Measurements from ENCODE around the gene ACKR1.

Gene ACKR1, protein sequence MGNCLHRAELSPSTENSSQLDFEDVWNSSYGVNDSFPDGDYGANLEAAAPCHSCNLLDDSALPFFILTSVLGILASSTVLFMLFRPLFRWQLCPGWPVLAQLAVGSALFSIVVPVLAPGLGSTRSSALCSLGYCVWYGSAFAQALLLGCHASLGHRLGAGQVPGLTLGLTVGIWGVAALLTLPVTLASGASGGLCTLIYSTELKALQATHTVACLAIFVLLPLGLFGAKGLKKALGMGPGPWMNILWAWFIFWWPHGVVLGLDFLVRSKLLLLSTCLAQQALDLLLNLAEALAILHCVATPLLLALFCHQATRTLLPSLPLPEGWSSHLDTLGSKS

DNA sequence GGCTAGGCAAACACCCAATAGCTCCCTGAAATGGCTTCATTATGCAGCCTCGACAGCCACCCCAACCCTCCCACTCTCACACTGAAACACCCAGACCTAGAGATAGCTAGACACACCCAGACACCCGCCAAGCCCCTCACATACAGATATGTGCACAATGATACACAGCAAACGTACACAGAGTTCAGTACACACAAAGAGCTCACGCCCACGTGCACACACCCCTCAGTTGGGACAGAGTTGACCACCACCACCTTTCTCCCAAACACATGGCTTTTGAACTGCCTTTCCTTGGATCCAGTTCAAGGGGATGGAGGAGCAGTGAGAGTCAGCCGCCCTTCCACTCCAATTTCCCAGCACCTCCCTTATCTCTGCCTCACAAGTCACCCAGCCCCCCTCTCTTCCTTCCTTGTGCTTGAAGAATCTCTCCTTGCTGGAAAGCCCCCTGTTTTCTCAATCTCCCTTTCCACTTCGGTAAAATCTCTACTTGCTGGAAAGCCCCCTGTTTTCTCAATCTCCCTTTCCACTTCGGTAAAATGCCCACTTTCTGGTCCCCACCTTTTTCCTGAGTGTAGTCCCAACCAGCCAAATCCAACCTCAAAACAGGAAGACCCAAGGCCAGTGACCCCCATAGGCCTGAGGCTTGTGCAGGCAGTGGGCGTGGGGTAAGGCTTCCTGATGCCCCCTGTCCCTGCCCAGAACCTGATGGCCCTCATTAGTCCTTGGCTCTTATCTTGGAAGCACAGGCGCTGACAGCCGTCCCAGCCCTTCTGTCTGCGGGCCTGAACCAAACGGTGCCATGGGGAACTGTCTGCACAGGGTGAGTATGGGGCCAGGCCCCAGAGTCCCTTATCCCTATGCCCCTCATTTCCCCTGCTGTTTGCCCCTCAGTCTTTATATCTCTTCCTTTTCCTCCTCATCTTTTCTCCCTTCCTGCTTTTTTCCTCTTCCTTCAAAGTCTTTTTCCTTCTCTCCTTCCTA, at the start of gene ACKR1:
ACKR1 (plus strand) TSS at position 715 of the 981 bp plus-strand sequence; CDS start at position 800, 85 bp downstream.
- no peaks in the 10 kb centered on the region for H3K4me1 ChIP-seq (ENCODE audit: control insufficient read depth, insufficient read depth, low read length)
- no peaks in the 10 kb centered on the region for H3K9me3 ChIP-seq (ENCODE audit: control insufficient read depth, low read length)
- peaks cover 6% of the 10 kb centered on the region for H3K36me3 ChIP-seq (ENCODE audit: control insufficient read depth, insufficient read depth, low read length, severe bottlenecking)
- H3K9ac ChIP-seq (ENCODE audit: low read length), result no peak within 1 kb of the TSS
- no peak within 1 kb of the TSS for H3K4me3 ChIP-seq (ENCODE audit: low read length)
- peaks cover 58% of the 10 kb centered on the region for H3K27me3 ChIP-seq (replicated peaks; ENCODE audit: control insufficient read depth, insufficient read depth, low read length)
- DNase-seq (ENCODE audit: low read depth), result no peak

DNA sequence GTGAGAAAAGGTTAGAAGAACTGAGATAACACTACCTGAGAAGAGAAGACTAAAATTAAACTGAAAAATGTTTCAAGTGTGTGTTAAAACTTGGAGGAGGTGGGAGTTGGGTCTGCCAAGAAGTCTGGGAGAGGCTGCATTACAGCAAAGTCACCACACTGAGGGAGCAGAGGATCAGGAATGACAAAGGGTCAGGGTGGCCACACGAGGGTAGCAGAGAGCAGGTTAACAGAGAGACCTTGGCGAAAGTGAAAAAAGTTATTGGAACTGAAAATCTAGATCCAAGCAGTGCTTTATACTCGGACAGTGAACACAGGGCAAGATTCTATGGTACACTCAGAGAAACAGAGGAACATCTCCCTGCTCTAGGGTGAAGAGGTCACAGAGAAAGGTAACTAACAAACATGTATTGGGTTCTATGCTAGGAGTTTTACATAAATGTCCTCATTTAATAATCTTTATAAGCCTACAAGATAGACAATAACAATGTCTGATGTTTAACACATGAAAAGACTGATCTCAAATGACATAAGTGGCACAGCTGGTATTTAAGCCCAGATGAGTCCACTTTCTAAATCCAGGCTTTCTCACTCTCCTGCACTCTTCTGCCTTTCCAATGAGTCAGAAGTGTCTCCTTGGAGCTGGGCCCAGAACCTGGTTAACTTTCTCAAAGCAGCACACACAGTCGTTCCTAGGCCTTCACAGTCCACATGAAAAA, 43.5 kb upstream of the ACKR1 start:
- peak; percentile 92 for DNase-seq (ENCODE audit: low read depth)
- H3K9ac ChIP-seq (ENCODE audit: low read length), result peak overlapping the region; percentile 47
- peak overlapping the region; percentile 48 for H3K4me3 ChIP-seq (ENCODE audit: low read length)
- no peaks in the 10 kb centered on the region for H3K36me3 ChIP-seq (ENCODE audit: control insufficient read depth, insufficient read depth, low read length, severe bottlenecking)
- H3K4me1 ChIP-seq (ENCODE audit: control insufficient read depth, insufficient read depth, low read length), result peaks cover 9% of the 10 kb centered on the region
- H3K27me3 ChIP-seq (replicated peaks; ENCODE audit: control insufficient read depth, insufficient read depth, low read length), result peaks cover 33% of the 10 kb centered on the region
- H3K9me3 ChIP-seq (ENCODE audit: control insufficient read depth, low read length), result no peaks in the 10 kb centered on the region

GRCh38 chr1:159161719-159162026, 43.0 kb upstream of the ACKR1 start:
- Histone ChIP-seq H3K4me3 (ENCODE audit: low read length) (no peak overlapping the region), H3K9me3 (ENCODE audit: control insufficient read depth, low read length) (no peaks in the 10 kb centered on the region), H3K36me3 (ENCODE audit: control insufficient read depth, insufficient read depth, low read length, severe bottlenecking) (no peaks in the 10 kb centered on the region), H3K4me1 (ENCODE audit: control insufficient read depth, insufficient read depth, low read length) (peaks cover 9% of the 10 kb centered on the region), H3K27me3 (replicated peaks; ENCODE audit: control insufficient read depth, insufficient read depth, low read length) (peaks cover 31% of the 10 kb centered on the region), H3K9ac (ENCODE audit: low read length) (peak overlapping the region; percentile 47)
- DNase-seq (ENCODE audit: low read depth), result no peak

DNA sequence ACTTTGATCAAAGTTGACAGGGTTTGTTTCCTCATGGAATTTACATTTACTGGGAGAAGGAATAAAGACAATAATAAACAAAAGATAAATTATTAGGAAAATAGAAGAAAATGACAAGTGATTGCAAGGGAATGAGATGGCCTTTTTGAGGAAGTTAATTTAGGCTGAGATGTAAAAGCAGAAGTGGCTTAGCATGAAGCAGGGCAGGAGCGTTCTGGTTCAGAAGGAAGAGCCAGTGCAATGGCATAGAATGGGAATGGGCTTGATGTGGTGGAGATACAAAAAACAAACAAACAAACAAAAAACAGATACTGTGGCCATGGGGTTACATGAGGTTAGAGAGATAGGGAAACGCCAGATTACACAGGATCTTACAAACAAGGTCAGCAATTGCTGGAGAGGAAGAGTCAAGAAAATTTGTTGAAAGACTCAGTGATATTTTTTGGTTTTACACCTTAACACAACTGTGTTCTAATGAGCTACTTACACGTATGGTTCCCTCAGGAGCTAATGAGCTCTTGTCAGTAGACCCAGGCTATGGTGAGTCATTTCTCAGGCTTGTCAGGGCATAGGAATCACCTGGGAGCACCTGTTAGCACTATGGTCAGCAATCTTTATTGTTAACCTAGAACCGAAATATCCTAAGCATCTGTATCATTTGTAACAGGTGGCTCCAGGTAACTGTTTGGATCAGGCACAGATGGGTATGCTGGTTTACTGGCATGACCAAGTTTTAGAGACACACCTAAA, 42.0 kb upstream of the ACKR1 start:
- Histone ChIP-seq H3K9me3 (ENCODE audit: control insufficient read depth, low read length) (no peaks in the 10 kb centered on the region), H3K36me3 (ENCODE audit: control insufficient read depth, insufficient read depth, low read length, severe bottlenecking) (no peaks in the 10 kb centered on the region), H3K4me1 (ENCODE audit: control insufficient read depth, insufficient read depth, low read length) (peaks cover 9% of the 10 kb centered on the region), H3K4me3 (ENCODE audit: low read length) (no peak overlapping the region), H3K27me3 (replicated peaks; ENCODE audit: control insufficient read depth, insufficient read depth, low read length) (peaks cover 24% of the 10 kb centered on the region), H3K9ac (ENCODE audit: low read length) (no peak overlapping the region)
- DNase-seq (ENCODE audit: low read depth), result no peak

- Histone ChIP-seq H3K4me3 (ENCODE audit: low read length) (no peak overlapping the region), H3K36me3 (ENCODE audit: control insufficient read depth, insufficient read depth, low read length, severe bottlenecking) (no peaks in the 10 kb centered on the region), H3K9ac (ENCODE audit: low read length) (no peak overlapping the region), H3K27me3 (replicated peaks; ENCODE audit: control insufficient read depth, insufficient read depth, low read length) (peaks cover 31% of the 10 kb centered on the region), H3K9me3 (ENCODE audit: control insufficient read depth, low read length) (no peaks in the 10 kb centered on the region), H3K4me1 (ENCODE audit: control insufficient read depth, insufficient read depth, low read length) (peaks cover 9% of the 10 kb centered on the region)
- DNase-seq (ENCODE audit: low read depth), result no peak
Observed at GRCh38 chr1:159163614-159164228, 41.0 kb upstream of the ACKR1 start.

GRCh38 chr1:159168043-159168442, 36.6 kb upstream of the ACKR1 start:
- Histone ChIP-seq H3K9me3 (ENCODE audit: control insufficient read depth, low read length) (no peaks in the 10 kb centered on the region), H3K36me3 (ENCODE audit: control insufficient read depth, insufficient read depth, low read length, severe bottlenecking) (no peaks in the 10 kb centered on the region), H3K4me1 (ENCODE audit: control insufficient read depth, insufficient read depth, low read length) (no peaks in the 10 kb centered on the region), H3K4me3 (ENCODE audit: low read length) (no peak overlapping the region), H3K9ac (ENCODE audit: low read length) (no peak overlapping the region), H3K27me3 (replicated peaks; ENCODE audit: control insufficient read depth, insufficient read depth, low read length) (peaks cover 57% of the 10 kb centered on the region)
- DNase-seq (ENCODE audit: low read depth), result no peak

DNA sequence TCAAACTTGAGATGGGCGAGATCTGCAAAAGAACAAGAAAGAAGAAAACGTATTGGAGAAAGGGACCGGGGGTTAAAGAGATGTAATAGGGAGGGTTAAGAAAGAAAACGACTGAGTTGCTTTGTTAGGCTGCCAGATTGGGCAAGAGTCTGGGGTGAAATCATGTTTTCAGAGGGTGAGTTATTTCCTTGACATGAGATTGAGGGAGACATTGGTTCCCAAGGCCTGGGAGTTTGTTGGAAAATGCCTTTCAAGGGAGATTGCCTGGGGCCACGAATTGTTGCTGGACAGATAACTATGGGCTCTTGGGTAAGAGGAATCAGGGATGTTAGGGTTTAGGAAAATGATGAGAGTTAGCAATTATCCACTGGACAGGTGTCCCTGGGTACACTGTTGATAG, 34.0 kb upstream of the ACKR1 start:
- Histone ChIP-seq H3K4me1 (ENCODE audit: control insufficient read depth, insufficient read depth, low read length) (no peaks in the 10 kb centered on the region), H3K27me3 (replicated peaks; ENCODE audit: control insufficient read depth, insufficient read depth, low read length) (peaks cover 64% of the 10 kb centered on the region), H3K4me3 (ENCODE audit: low read length) (no peak overlapping the region), H3K9ac (ENCODE audit: low read length) (no peak overlapping the region), H3K9me3 (ENCODE audit: control insufficient read depth, low read length) (no peaks in the 10 kb centered on the region), H3K36me3 (ENCODE audit: control insufficient read depth, insufficient read depth, low read length, severe bottlenecking) (no peaks in the 10 kb centered on the region)
- DNase-seq (ENCODE audit: low read depth), result no peak

- peak within 1 kb of the TSS; percentile 69 for H3K4me3 ChIP-seq (ENCODE audit: low read length)
- H3K27me3 ChIP-seq (replicated peaks; ENCODE audit: control insufficient read depth, insufficient read depth, low read length), result peaks cover 64% of the 10 kb centered on the region
- no peaks in the 10 kb centered on the region for H3K36me3 ChIP-seq (ENCODE audit: control insufficient read depth, insufficient read depth, low read length, severe bottlenecking)
- no peak for DNase-seq (ENCODE audit: low read depth)
- no peaks in the 10 kb centered on the region for H3K9me3 ChIP-seq (ENCODE audit: control insufficient read depth, low read length)
- no peaks in the 10 kb centered on the region for H3K4me1 ChIP-seq (ENCODE audit: control insufficient read depth, insufficient read depth, low read length)
- H3K9ac ChIP-seq (ENCODE audit: low read length), result peak within 1 kb of the TSS; percentile 71
Observed at GRCh38 chr1:159171254-159171687, 33.4 kb upstream of the ACKR1 start, which contains the start of gene CADM3. Gene CADM3 (plus strand): TSS chr1:159171615. CDS start chr1:159171766, 151 bp downstream.

DNA sequence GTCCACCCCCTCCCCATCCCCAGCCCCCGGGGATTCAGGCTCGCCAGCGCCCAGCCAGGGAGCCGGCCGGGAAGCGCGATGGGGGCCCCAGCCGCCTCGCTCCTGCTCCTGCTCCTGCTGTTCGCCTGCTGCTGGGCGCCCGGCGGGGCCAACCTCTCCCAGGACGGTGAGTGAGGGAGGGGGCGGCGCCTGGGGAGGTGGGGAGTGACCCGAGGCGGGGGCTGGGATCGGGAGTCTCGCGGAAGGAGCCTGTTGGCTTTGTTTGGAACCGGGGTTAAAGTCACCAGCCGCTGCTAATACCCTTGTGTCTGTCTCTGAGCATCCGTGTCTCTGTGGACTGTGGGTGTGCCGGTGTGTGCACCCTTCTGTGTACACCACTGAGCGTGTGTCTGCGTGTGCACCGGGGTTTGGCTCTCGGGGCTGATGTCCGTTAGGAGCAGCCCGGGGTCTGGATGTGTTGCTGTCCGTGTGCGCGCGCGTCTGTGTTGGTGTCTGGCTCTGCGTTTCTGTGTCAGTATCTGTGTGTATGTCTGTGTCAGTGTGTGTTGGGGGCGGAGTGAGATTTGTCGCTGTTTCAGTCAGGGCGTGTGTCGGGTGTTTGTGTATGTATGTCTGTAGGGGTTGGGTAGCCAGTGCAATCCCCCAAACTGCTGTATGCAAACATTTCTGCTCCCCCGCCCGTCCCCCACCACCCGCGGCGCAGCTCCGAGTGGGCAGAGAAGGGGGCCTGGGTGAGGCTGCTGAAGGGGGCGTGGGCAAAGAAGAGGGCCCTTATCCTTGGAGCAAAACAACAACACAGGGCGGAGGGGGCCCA, 32.8 kb upstream of the ACKR1 start:
- no peak for DNase-seq (ENCODE audit: low read depth)
- Histone ChIP-seq H3K9me3 (ENCODE audit: control insufficient read depth, low read length) (no peaks in the 10 kb centered on the region), H3K9ac (ENCODE audit: low read length) (peak overlapping the region; percentile 71), H3K36me3 (ENCODE audit: control insufficient read depth, insufficient read depth, low read length, severe bottlenecking) (no peaks in the 10 kb centered on the region), H3K4me3 (ENCODE audit: low read length) (peak overlapping the region; percentile 69), H3K4me1 (ENCODE audit: control insufficient read depth, insufficient read depth, low read length) (no peaks in the 10 kb centered on the region), H3K27me3 (replicated peaks; ENCODE audit: control insufficient read depth, insufficient read depth, low read length) (peaks cover 64% of the 10 kb centered on the region)
